Tongue (tissue), 2 donors: Measurements from ENCODE around the gene GXYLT1. TPM values are rescaled to one million over a fixed set of nuclear protein-coding genes. Genes with fewer than 3 reads are reported as not detected.
"Not testable (repeated sequence)": the region's sequence is repeated elsewhere in the genome, so short reads cannot be mapped to it uniquely, and the experiment has no call there.

Experiments
- DNase-seq: peaks from one replicate; pipeline ENCODE4 v3.0.0-alpha.2; 2015
- total RNA-seq: library from RNA; depleted of rRNA; stranded (reverse); fragments of >200 nt; gene quantifications from one replicate; pipeline ENCODE4 v1.2.3, GENCODE V29; 2014

Gene GXYLT1
- total RNA-seq, 1 donor from 2014 or later = 20.2 TPM

DNA sequence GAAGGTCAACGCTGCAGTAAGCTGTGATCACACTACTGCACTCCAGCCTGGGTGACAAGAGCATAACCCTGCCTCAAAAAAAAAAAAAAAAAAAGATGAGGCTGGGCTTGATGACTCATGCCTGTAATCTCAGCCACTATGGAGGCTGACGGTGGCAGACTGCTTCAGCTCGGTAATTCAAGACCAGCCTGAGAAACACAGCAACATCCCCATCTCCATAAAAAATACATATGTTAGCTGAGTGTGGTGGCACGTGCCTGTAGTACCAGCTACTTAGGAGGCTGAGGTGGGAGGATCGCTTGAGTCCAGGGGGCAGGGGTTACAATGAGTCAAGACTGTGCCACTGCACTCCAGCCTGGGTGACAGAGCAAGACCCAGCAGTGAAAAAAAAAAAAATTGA is 50.4 kb downstream of the GXYLT1 start:
- DNase-seq = no peak

DNA sequence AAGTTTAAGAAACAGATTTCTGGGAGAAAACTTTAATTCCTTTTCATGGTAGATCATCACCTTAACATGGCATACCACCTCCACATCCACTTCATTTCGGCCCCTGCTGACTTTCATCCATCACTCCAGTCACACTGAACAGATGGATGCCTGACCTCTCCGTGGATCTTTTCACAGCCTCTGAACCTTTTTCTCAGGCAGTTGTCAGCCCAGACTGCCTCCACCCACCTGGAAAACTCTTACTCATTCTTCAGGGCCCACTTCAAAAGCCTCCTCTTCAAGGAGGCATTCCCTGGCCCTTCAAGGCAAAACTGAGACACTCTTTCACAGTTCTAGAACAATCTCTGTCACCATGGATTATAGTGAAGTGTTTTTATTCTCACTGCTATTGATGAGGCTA is 52.9 kb downstream of the GXYLT1 start:
- DNase-seq = no peak

DNA sequence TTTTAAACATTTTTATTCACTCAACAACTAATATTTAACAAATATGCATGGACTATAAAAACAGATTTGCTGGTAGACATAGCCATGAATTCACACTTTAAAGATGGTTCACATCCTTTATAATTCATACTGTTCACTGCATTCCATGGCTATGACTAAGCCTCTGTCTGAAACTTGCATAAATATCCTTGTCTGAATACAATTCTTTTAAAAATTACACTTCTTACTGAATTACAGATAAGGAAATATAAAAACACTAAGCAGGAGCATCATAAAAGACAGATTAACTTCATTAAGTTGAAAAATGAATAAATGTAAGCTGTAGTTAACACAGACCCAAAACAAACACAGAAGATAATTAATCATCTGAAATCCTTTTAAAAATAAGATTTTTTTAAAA is 53.8 kb downstream of the GXYLT1 start:
- no peak for DNase-seq

DNA sequence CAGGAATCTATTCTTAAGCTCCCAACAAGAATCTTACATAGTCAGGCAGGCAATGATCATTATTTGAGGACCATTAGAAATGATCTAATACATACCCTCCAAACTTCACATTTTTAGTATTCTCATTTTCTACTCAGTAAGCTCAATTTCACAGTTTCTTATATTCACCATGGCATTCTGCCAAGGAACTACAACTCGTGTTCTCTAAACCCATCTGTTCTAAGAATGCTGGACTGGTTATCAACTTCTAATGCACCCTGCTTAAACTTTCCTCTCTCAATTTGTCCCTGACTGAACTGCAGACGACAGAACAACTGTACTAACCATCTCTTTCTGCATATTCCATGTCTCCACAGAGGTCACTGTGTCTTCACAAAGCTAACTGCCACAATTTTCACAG is 58.6 kb downstream of the GXYLT1 start:
- DNase-seq = peak; percentile 83

DNA sequence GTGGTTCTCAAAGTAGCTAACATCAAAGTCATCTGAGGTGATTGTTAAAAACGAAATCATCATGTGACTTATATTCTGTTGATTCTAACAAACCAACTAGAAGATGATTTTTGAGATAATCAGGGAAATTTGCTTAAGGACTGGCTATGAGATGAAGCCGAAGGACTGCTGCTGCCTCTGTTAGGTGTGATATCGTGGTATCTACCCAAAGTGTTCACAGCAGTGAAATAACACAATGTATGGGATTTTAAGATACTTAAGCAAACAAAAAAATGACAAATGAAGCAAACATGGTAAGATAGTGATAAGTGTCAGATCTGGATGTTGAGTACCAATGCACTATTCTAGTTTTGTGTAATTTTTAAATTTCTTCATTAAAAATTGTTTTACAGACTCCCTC is 59.1 kb downstream of the GXYLT1 start:
- no peak for DNase-seq

DNA sequence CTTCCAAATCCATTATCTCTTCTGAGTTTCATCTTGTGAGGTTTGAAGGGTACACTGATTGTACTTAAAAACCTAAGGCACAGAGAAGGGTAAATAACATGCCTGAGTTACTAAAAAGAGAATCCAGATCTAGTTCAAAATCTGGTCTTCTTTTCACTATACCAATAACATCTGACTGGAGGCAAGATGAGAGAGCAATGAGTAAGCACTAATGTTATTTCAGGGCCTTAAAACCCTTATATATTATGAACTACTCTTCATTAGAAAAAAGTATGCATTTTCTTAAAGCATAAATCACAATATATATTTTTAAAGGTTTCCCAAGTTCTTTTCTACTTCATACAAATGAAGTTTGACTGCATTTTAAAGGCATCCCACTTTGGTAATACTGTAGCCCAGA is 60.2 kb downstream of the GXYLT1 start:
- DNase-seq = no peak

DNA sequence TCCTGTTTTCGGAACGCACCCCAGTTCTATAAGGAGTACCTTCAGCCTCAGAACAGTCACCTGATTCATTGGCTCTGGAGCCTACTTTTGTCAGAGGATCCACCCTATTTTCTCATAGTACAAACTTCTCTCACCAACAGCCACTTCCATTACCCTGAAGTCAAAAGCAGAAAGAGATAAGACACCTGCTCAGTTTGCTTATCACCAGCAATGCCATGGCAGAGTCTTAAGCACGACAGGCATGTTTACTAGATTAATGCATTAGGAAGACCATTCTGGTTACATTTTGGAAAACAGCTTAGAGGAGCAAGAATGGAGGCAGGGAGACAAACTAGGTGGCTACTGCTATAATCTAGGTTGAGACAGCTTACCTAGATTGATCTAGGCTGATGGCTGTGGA is 67.7 kb downstream of the GXYLT1 start:
- no peak for DNase-seq

DNA sequence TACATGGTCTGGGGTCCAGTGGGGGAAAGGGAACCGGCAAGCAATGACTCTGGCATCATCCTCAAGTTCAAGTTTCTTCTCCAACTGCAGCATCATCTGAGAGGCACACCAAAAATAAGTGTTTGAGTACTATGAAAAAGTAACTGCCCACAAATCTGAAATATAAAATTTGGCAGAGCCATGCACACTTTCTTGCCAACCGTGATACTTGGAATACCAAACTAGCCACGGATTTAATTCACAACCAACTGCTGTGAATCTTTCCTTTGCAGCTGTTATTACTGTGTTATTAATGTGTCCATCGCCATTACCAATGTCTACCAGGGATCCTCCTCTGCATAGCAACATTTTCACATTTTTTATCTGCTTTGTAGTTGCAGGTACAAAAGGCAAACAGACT is 74.6 kb downstream of the GXYLT1 start:
- peak; percentile 70 for DNase-seq

DNA sequence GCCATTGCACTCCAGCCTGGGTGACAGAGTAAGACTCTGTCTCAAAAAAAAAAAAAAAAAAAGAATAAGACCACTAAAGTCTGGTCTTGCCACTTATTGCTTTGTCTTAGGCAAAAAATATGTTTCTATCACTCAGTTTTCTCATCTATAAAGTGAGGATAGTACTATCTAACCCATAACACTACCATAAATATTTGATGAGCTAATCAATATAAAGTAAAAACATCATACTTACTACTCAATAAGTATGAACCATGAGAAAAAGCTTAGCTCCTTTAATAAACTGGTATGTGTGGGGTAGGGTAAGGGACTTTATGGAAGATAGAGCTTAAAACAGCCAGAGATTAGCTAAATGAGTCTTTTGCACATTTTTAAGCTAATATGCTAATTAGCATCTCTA is 85.5 kb downstream of the GXYLT1 start:
- DNase-seq = no peak

DNA sequence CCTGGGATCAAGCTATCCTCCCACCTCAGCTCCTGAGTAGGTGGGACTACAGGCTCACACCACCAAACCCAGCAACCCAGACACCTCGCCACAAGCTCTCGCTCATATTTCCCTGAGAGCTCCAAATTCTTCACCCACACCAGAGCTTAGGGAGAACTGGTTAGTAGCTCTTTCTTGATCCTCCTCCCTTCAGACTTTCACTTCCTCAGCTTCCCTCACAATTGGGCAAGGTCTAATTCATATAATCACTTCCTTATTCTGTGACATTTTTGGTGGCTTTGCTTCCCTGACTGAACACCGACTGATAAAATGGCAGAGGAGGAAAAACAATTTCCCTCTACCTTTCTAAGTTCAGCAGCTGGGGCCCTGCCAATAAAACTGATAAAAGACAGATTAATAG is 88.5 kb downstream of the GXYLT1 start:
- no peak for DNase-seq

DNA sequence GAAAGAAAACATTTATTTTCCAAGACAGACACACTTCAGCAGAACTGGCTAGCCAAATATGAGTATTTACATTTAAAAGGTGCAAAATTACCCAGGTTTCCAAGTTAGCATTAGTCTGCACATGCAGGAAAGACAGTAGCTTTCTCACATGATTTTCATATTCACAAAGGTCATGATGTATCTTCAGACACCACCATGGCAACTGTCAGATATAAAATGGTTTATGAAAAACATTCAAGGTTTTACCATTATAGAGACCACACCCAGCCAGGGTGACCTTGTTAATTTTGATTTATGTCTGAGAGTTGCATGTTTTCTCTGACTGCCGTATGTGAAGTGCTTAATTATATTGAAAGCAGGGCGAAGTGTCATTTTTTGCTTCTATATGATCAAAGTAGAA is 91.2 kb downstream of the GXYLT1 start:
- DNase-seq = no peak

DNA sequence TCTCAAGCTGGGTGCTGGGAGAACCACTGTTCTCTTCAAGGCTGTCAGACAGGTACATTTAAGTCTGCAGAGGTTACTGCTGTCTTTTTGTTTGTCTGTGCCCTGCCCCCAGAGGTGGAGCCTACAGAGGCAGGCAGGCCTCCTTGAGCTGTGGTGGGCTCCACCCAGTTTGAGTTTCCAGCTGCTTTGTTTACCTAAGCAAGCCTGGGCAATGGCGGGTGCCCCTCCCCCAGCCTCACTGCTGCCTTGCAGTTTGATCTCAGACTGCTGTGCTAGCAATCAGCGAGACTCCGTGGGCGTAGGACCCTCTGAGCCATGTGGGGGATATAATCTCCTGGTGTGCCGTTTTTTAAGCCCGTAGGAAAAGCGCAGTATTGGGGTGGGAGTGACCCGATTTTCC is 95.7 kb downstream of the GXYLT1 start:
- DNase-seq = not testable (repeated sequence)

DNA sequence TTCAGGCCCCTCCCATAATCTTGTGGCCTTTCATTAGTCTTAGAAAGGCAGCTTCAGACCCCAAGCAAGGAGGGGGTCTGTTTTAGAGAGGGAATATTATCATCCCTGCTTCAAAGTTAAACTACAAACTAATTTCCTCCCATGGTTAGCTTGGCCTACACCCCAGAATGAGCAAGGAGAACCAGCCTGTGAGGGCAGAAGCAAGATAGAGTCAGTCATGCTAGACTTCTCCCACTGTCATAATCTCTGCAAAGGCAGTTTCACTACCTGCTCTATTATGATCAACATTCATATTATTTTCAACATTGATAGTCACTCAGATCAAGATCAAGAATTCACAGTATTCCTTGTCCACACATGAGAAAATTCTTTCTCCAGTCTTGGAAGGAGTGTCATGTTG is 105.1 kb downstream of the GXYLT1 start:
- no peak for DNase-seq

DNA sequence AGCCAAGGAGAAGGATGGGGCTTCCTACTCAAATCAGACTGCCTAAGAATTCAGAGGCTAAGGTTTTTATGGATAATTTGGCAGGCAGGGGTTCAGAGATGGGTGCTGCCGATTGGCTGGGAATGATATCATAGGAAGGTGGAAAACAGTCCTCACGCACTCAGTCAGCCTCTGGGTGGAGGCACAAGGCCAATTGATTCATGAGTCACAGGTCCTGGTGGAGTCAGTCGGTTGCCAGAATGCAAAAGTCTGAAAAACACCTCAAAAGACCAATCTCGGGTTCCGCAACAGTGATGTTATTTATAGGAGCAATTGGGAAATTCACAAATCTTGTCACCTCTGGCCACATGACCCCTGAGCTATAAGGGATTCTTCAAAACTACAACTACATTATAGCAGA is 105.5 kb downstream of the GXYLT1 start:
- no peak for DNase-seq

DNA sequence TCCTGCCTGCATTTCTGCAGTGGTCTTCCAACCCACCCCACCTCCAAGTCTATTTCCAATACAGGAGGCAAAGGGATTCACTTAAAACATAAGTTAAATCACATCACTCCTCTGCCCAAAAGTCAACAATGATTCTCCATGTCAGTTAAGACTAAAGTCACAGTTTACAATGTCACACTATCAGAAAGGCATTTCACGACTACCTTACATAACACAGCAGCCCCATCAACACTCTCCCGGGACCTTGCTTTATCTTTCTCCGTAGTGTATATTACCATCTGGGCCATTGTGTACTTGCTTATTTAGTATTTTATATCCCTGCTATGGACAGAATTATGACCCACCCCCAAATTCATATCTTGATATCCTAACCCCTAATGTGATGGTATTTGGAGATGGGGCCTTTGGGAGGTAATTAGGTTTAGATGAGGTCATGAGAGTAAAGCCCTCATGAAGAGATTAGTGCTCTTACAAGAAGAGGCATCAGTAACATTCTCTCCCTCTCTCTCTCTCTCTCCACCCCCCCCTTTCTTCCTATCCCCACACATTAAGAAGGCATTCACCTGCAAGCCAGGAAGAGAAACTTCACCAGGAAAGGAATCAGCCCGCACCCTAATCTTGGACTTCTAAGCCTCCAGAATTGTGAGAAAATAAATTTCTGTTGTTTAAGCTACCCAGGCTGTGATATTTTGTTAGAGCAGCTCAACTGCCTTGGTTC is 112.7 kb downstream of the GXYLT1 start:
- no peak for DNase-seq

Other genes starting within 250 kb of the GXYLT1 start
- 19.6 TPM for gene YAF2, start 93.4 kb upstream of the GXYLT1 start, total RNA-seq
- gene ZCRB1, start 181.2 kb upstream of the GXYLT1 start, total RNA-seq = 17.0 TPM
- 56.8 TPM for gene PPHLN1, start 181.3 kb upstream of the GXYLT1 start, total RNA-seq